Caco-2 (cell line): Measurements from ENCODE around the gene PPP1R14D. TPM values are rescaled to one million over a fixed set of nuclear protein-coding genes. Genes with fewer than 3 reads are reported as not detected.
"Not testable (repeated sequence)": the region's sequence is repeated elsewhere in the genome, so short reads cannot be mapped to it uniquely, and the experiment has no call there.

Experiments
- BruUV-seq: library from RNA; stranded (reverse); fragments of 400-500 nt; replicated peaks from 2 replicates; lab custom pipeline; 2021; lab: Mats Ljungman, UMichigan
- CTCF ChIA-PET: fragments of 300-600 bp; sonication (Branson Sonifier 250); formaldehyde crosslinking; loops from one replicate; lab custom pipeline; 2022; ENCODE audit warnings: antibody characterized with exemption; lab: Charles Lee
- POLR2A ChIA-PET: fragments of 300-600 bp; sonication (Branson Sonifier 250); formaldehyde crosslinking; loops from one replicate; lab custom pipeline; 2022; ENCODE audit warnings: antibody characterized with exemption; lab: Charles Lee
- DNase-seq, 2 experiments: peaks; one replicate each; pipeline versions ENCODE4 v3.0.0 to v3.0.0-alpha.2; 2020 to 2022
- H3K27me3 ChIP-seq: replicated peaks from 2 replicates; pipeline ENCODE4 v1.6.0; 2011; ENCODE audit warnings: low read length; ENCODE audit not compliant: control insufficient read depth, insufficient read depth
- H3K36me3 ChIP-seq: 2 replicates; pipeline ENCODE4 v1.5.1; 2011; ENCODE audit warnings: low read length; ENCODE audit not compliant: control insufficient read depth, insufficient read depth
- H3K4me1 ChIP-seq: fragments of 250-450 bp; sonication (Bioruptor Pico); 2 replicates; pipeline ENCODE4 v1.5.1; 2020; ENCODE audit warnings: mild to moderate bottlenecking
- H3K4me3 ChIP-seq: 2 replicates; pipeline ENCODE4 v1.5.1; 2011; ENCODE audit warnings: low read depth, mild to moderate bottlenecking, control low read depth, low read length
- H3K9me3 ChIP-seq: fragments of 250-450 bp; sonication (Bioruptor Pico); 2 replicates; pipeline ENCODE4 v1.5.1; 2020; ENCODE audit warnings: mild to moderate bottlenecking, moderate library complexity
- H3K27ac Mint-ChIP-seq: one replicate; pipeline ENCODE4 v1.8.0; 2022; ENCODE audit warnings: mixed read lengths; ENCODE audit not compliant: unreplicated experiment
- H3K27me3 Mint-ChIP-seq: one replicate; pipeline ENCODE4 v1.8.0; 2022; ENCODE audit warnings: mixed read lengths; ENCODE audit not compliant: insufficient read depth, unreplicated experiment
- H3K36me3 Mint-ChIP-seq: one replicate; pipeline ENCODE4 v1.8.0; 2022; ENCODE audit warnings: mild to moderate bottlenecking, mixed read lengths; ENCODE audit not compliant: insufficient read depth, unreplicated experiment
- H3K4me1 Mint-ChIP-seq: one replicate; pipeline ENCODE4 v1.8.0; 2022; ENCODE audit warnings: low read depth, mixed read lengths; ENCODE audit not compliant: unreplicated experiment
- H3K4me3 Mint-ChIP-seq: one replicate; pipeline ENCODE4 v1.8.0; 2022; ENCODE audit warnings: mild to moderate bottlenecking, moderate library complexity, mixed read lengths; ENCODE audit not compliant: unreplicated experiment
- H3K9me3 Mint-ChIP-seq: one replicate; pipeline ENCODE4 v1.8.0; 2022; ENCODE audit warnings: mixed read lengths; ENCODE audit not compliant: unreplicated experiment
- CTCF ChIP-seq, 2 experiments: fragments of 200-600 bp in 1 of 2; IDR thresholded peaks; 1 replicate in 1 of 2; 2 replicates in 1 of 2; pipeline versions ENCODE4 v1.5.1 to v1.8.0; 2011 to 2022; ENCODE audit warnings: antibody characterized with exemption in 1 of 2, control low read depth in 1 of 2, inconsistent platforms in 1 of 2, low read depth in 1 of 2, low read length in 1 of 2, mild to moderate bottlenecking in 1 of 2, moderate library complexity in 1 of 2; ENCODE audit not compliant: insufficient read depth in 1 of 2, severe bottlenecking in 1 of 2, unreplicated experiment in 1 of 2
- intact Hi-C: fragments of 100-400 bp; cut with micrococcal nuclease; formaldehyde crosslinking; loops from one replicate; pipeline ENCODE4 v1.10.0; 2022; ENCODE audit not compliant: unreplicated experiment
- total RNA-seq: library from RNA; stranded (reverse); gene quantifications from 2 replicates; pipeline ENCODE4 v1.2.3, GENCODE V29; 2022

PPP1R14D gene
- total RNA-seq, 1 experiment from 2014 or later, result 0.43 TPM

GRCh38 chr15:40867199-40867598, 38.7 kb upstream of the PPP1R14D start:
- CTCF ChIA-PET, result no interaction called here
- no peak overlapping the region for H3K4me3 ChIP-seq
- H3K27me3 Mint-ChIP-seq, result no peaks in the 10 kb centered on the region
- H3K9me3 Mint-ChIP-seq, result no peaks in the 10 kb centered on the region
- peaks cover 9% of the 10 kb centered on the region for H3K4me1 Mint-ChIP-seq
- no peak for DNase-seq
- H3K4me1 ChIP-seq, result peaks cover 14% of the 10 kb centered on the region
- no peak overlapping the region for H3K4me3 Mint-ChIP-seq
- POLR2A ChIA-PET, result no interaction called here
- TF ChIP-seq CTCF (IDR thresholded peaks at IDR 0.05; ENCODE audit: insufficient read depth in 1 of 2, low read depth in 1 of 2, low read length in 1 of 2, severe bottlenecking in 1 of 2, unreplicated experiment in 1 of 2), result no peak
- H3K9me3 ChIP-seq, result no peaks in the 10 kb centered on the region
- no peaks in the 10 kb centered on the region for H3K27me3 ChIP-seq
- H3K36me3 Mint-ChIP-seq, result no peaks in the 10 kb centered on the region
- no peak overlapping the region for H3K27ac Mint-ChIP-seq
- H3K36me3 ChIP-seq, result no peaks in the 10 kb centered on the region
- intact Hi-C loops, result no loop called here
- no TSS peak for BruUV-seq

- peaks cover 18% of the 10 kb centered on the region for H3K4me1 Mint-ChIP-seq
- CTCF ChIA-PET, result interaction anchor here (1.0 to 1.7 kb wide), 4 partner anchors 10 to 117 kb away, joined by 3 to 5 read pairs (median 4); partner anchors contain the start of gene VPS18
- no peaks in the 10 kb centered on the region for H3K9me3 Mint-ChIP-seq
- no peaks in the 10 kb centered on the region for H3K9me3 ChIP-seq
- intact Hi-C loops, result no loop called here
- no peaks in the 10 kb centered on the region for H3K27me3 ChIP-seq
- no peak overlapping the region for H3K4me3 Mint-ChIP-seq
- H3K4me3 ChIP-seq, result no peak overlapping the region
- no peaks in the 10 kb centered on the region for H3K27me3 Mint-ChIP-seq
- no peak for TF ChIP-seq CTCF (IDR thresholded peaks at IDR 0.05; ENCODE audit: insufficient read depth in 1 of 2, low read depth in 1 of 2, low read length in 1 of 2, severe bottlenecking in 1 of 2, unreplicated experiment in 1 of 2)
- H3K36me3 Mint-ChIP-seq, result peaks cover 23% of the 10 kb centered on the region
- peaks cover 16% of the 10 kb centered on the region for H3K4me1 ChIP-seq
- no peaks in the 10 kb centered on the region for H3K36me3 ChIP-seq
- POLR2A ChIA-PET, result no interaction called here
- no peak overlapping the region for H3K27ac Mint-ChIP-seq
- DNase-seq, result no peak
- BruUV-seq, result no TSS peak
These were observed 35.3 kb upstream of the PPP1R14D start for GRCh38 chr15:40863660-40864270.

- intact Hi-C loops, H3K9me3 ChIP-seq, H3K36me3 ChIP-seq, H3K9me3 Mint-ChIP-seq, H3K4me3 ChIP-seq, BruUV-seq, H3K4me3 Mint-ChIP-seq, H3K27me3 ChIP-seq, H3K27me3 Mint-ChIP-seq, DNase-seq, POLR2A ChIA-PET: not testable (repeated sequence)
- H3K36me3 Mint-ChIP-seq, result peaks cover 45% of the 10 kb centered on the region
- H3K4me1 Mint-ChIP-seq, result peaks cover 40% of the 10 kb centered on the region
- CTCF ChIA-PET, result interaction anchor here (2.0 kb wide), 1 partner anchor 12 kb away, joined by 19 read pairs; no protein-coding TSS in a partner anchor
- H3K4me1 ChIP-seq, result peaks cover 32% of the 10 kb centered on the region
- H3K27ac Mint-ChIP-seq, result peak overlapping the region; percentile 20
These were observed 32.6 kb upstream of the PPP1R14D start for GRCh38 chr15:40861147-40861546.
